B cell (primary cell): Measurements from ENCODE around the gene TBATA.

Source experiments
- EZH2 ChIP-seq: IDR thresholded peaks from 2 replicates; pipeline ENCODE4 v1.6.1; 2012; ENCODE audit warnings: borderline replicate concordance, low read depth, mild to moderate bottlenecking, moderate library complexity, low read length; ENCODE audit not compliant: insufficient read depth, poor library complexity, severe bottlenecking
- TF ChIP-seq, protein P1 (sequence below): fragments of 200-600 bp; IDR thresholded peaks from one replicate; pipeline ENCODE4 v1.8.0; 2022; ENCODE audit warnings: antibody characterized with exemption, mild to moderate bottlenecking

DNA sequence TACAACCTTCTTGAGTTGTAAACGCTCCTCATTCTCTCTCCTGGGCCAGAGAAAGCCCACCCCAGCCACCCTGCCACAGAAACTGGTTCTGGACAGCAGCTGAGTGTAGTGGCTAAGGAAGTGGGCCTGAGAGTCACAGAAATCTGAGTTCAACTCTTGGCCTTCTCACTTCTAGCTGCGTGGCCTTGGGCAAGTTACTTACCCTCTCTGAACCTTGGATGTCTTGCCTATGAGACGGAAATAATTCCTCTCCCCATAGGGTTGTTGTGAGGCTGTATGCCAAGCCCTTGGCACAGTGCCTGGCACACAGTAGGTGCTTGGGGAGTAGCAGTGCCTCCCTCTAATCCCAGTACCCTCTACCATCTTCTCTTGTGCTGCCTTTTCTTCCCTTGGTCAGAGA lies 61.4 kb downstream of the TBATA start:
- TF ChIP-seq, protein P1, sequence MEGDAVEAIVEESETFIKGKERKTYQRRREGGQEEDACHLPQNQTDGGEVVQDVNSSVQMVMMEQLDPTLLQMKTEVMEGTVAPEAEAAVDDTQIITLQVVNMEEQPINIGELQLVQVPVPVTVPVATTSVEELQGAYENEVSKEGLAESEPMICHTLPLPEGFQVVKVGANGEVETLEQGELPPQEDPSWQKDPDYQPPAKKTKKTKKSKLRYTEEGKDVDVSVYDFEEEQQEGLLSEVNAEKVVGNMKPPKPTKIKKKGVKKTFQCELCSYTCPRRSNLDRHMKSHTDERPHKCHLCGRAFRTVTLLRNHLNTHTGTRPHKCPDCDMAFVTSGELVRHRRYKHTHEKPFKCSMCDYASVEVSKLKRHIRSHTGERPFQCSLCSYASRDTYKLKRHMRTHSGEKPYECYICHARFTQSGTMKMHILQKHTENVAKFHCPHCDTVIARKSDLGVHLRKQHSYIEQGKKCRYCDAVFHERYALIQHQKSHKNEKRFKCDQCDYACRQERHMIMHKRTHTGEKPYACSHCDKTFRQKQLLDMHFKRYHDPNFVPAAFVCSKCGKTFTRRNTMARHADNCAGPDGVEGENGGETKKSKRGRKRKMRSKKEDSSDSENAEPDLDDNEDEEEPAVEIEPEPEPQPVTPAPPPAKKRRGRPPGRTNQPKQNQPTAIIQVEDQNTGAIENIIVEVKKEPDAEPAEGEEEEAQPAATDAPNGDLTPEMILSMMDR = no peak
- no peak for TF ChIP-seq EZH2
